SK-MEL-5 (cell line): ENCODE data around the gene OR1N1. TPM values are rescaled to one million over a fixed set of nuclear protein-coding genes. Genes with fewer than 3 reads are reported as not detected.
"Not testable (repeated sequence)": the region's sequence is repeated elsewhere in the genome, so short reads cannot be mapped to it uniquely, and the experiment has no call there.

Source experiments
- DNase-seq: peaks from one replicate; pipeline ENCODE4 v3.0.0-alpha.2; 2016; ENCODE audit warnings: low read depth, low spot score
- in situ Hi-C: cut with HindIII; loops from 2 replicates; pipeline ENCODE4 v1.10.0; 2016; ENCODE audit warnings: low sequenced_read_pairs, high pct_unique_total_duplicates, low pct_unique_long_range_greater_than_20kb
- polyA plus RNA-seq, 2 experiments: library from polyadenylated mRNA; depleted of rRNA; stranded (reverse); fragments of >200 nt; gene quantifications; 2 replicates each; pipeline ENCODE4 v1.2.3, GENCODE V29; 2015
- total RNA-seq: library from RNA; depleted of rRNA; stranded (reverse); fragments of >200 nt; shearing (Covaris generic); gene quantifications from 2 replicates; pipeline ENCODE4 v1.2.3, GENCODE V29; 2014; rRNA removed

OR1N1 gene, protein sequence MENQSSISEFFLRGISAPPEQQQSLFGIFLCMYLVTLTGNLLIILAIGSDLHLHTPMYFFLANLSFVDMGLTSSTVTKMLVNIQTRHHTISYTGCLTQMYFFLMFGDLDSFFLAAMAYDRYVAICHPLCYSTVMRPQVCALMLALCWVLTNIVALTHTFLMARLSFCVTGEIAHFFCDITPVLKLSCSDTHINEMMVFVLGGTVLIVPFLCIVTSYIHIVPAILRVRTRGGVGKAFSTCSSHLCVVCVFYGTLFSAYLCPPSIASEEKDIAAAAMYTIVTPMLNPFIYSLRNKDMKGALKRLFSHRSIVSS
- total RNA-seq: not detected in 2 replicates
- polyA plus RNA-seq (2015; cell fraction: cytosol; rRNA removed): not detected in 2 replicates
- polyA plus RNA-seq (2015; cell fraction: nucleus; rRNA removed): not detected in 2 replicates

- no peak for DNase-seq
- in situ Hi-C loops: no loop called here
Measured at GRCh38 chr9:122527193-122527592, at the start of gene OR1N1. OR1N1 (minus strand) TSS chr9:122527293; CDS start chr9:122527293, 0 bp downstream.

DNA sequence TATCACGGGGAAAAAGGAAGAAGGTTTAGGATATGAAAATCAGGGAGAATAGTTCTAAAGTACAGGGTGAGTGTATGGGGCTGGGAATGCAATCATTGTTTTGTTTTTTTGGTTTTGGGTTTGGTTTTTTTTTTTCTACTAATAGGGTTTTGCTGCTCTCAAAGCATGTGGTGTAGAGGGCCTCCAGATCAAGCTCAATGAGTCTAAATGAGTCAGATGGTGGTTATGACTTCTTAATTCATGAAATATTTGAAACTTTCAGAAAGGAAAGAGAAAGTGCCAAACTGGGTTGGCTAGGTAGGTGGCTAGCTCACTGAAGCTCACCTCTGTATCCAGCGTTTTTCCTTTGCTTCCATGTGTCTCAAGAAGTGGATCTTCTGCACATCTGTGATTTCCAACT lies 45.4 kb upstream of the OR1N1 start:
- DNase-seq: no peak
- in situ Hi-C loops: no loop called here

DNA sequence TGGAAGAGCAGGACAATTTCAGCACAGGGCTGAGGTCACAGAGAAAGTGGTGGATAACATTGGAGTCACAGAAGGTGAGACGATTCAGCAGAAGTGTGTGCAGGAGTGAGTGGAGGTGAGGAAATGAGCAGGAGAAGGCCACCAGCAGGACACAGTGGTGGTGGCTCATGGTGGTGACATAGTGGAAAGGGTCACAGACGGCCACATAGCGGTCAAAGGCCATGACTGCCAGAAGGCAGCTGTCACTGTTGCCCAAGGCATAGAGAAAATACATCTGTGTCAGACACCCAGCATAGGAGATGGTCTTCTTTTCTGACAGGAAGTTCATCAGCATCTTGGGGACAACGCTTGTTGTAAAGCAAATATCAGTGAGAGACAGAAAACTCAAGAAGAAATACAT lies 40.8 kb upstream of the OR1N1 start:
- in situ Hi-C loops: no loop called here
- DNase-seq: no peak

GRCh38 chr9:122562134-122562760 lies 35.2 kb upstream of the OR1N1 start:
- DNase-seq: no peak
- in situ Hi-C loops: no loop called here

- in situ Hi-C loops: no loop called here
- no peak for DNase-seq
Measured at GRCh38 chr9:122561446-122561845, 34.4 kb upstream of the OR1N1 start.

GRCh38 chr9:122552812-122553211 lies 25.7 kb upstream of the OR1N1 start, which contains the start of gene OR1N2:
OR1N2 (plus strand) TSS chr9:122553112; CDS start chr9:122553212, 100 bp downstream.
- in situ Hi-C loops: no loop called here
- DNase-seq: no peak

DNA sequence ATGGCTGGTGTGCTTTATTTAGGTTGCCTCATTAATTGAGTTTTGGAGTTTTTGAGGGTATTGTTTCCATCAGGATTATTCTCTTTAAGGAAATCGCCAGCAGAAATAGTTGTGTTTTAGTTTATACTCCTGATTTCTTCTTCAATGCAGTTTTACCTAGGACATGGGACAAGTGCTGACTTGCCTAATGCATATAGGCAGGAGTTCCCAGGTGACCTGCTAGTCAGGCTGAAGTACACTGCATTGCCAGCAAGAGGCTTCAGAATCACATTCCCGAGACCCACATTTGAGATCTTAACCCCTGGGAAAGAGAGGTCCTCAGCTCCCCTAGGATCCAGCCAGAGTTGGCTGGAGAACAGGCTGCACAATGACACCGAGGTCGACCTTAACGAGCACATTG lies 24.3 kb upstream of the OR1N1 start:
- no peak for DNase-seq
- in situ Hi-C loops: no loop called here

DNA sequence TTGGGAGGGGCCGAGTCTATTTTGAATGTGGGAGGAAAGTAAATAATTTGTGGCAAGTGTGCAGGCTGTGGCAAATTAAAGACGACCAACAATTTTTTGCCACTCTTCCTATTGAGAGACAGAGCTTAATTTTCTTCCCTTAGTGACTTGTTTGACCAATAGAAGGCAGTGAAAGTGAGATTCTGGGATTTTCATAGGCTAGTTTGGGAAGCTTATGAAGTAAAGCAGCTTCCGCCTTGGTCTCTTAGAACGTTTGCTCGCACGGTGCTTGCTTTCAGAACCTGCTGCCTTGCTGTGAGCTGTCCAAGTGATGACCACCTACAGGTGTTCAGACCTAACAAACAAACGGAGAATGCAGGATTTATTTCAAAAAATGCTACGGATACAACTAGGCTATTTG lies 19.1 kb upstream of the OR1N1 start:
- in situ Hi-C loops: no loop called here
- DNase-seq: peak; percentile 48

- DNase-seq: no peak
- in situ Hi-C loops: no loop called here
Measured at GRCh38 chr9:122538757-122539156, 11.7 kb upstream of the OR1N1 start.

DNA sequence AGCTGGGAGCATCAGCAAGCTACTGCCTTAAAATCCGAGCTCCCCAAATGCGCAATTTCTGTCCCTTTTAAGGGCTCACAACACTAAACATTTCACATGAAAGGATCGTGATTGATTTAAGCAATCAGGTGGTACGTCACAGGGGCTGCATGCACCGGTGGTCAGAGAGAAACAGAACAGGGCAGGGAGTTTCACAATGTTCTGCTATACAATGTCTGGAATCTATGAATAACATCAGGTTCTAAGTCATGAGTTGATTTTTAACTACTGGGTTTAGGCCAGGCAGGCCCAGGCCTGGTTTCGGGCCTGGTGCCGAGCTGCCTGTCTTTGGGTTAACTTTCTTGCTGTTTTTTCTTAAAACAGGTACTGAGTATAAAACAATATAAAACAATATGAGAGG lies 10.0 kb upstream of the OR1N1 start:
- DNase-seq, in situ Hi-C loops: not testable (repeated sequence)

DNA sequence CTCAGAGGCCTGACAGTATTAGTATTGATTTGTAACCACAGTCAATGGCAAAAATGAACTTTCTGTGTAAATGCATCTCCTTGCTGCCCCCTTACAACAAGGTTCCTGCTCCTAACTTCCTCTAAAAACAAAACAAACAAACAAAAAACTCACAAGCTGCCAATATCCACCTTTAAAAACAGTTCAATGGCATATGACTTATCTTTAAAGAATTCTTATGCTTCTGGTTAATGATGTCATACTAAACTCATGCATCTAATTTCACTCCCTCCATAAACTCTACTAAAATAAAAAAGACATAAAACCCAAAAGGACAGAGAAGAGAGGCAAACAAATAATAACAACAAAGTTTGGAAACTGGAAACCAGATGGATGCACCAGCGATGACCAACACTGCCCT lies 9.0 kb upstream of the OR1N1 start:
- no peak for DNase-seq
- in situ Hi-C loops: no loop called here

DNA sequence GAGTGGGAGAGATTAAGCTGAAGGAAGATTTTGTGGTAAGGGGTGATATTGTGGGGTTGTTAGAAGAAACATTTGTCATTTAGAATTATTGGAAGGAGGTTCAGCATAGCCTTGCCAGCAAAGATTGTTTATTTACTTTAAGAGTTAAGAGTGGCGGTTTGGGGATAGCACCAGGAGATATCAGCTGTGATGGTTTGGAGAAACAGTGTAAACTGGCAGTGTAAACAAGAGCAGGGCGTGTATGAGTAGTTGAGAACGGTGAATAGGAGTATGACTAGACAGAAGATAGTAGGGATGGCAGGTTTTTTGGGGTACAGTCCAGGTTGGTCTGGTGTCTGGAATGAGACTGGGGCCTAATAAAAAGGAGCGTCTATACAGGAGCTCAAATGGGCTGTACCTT lies 4.1 kb upstream of the OR1N1 start:
- in situ Hi-C loops, DNase-seq: not testable (repeated sequence)

DNA sequence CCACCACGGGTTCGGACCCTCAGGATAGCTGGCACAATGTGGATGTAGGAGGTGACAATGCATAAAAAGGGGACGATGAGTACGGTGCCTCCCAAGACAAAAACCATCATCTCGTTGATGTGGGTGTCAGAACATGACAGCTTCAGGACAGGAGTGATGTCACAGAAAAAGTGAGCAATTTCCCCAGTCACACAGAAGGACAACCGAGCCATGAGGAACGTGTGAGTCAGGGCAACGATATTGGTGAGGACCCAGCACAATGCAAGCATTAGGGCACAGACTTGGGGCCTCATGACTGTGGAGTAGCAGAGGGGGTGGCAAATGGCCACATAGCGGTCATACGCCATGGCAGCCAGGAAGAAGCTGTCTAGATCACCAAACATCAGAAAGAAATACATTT lies 491 bp downstream of the OR1N1 start:
- in situ Hi-C loops: no loop called here
- DNase-seq: no peak

GRCh38 chr9:122519376-122519775 lies 7.7 kb downstream of the OR1N1 start:
- in situ Hi-C loops: no loop called here
- no peak for DNase-seq

GRCh38 chr9:122518841-122519240 lies 8.3 kb downstream of the OR1N1 start, which contains the start of gene OR1J4:
OR1J4 (plus strand) TSS chr9:122519141; CDS start chr9:122519141, 0 bp downstream.
- DNase-seq: no peak
- in situ Hi-C loops: no loop called here

GRCh38 chr9:122518226-122518625 lies 8.9 kb downstream of the OR1N1 start:
- in situ Hi-C loops: no loop called here

DNA sequence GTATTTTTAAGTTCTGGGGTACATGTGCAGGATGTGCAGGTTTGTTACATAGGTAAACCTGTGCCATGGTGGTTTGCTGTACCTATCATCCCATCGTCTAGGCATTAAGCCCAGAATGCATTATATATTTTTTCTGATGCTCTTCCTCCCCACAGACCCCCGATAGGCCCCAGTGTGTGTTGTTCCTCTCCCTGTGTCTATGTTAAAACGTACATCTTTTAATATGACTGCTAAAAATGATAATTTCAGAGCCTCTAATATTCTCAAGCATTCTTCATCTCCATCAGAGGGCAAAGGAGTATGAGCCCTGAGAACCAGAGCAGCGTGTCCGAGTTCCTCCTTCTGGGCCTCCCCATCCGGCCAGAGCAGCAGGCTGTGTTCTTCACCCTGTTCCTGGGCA lies 16.6 kb downstream of the OR1N1 start, which contains the start of gene OR1J2:
Gene OR1J2, plus strand, starts transcription at position 301 of the 400 bp plus-strand sequence. Its CDS starts 0 bp downstream, at position 301.
- DNase-seq: no peak
- in situ Hi-C loops: no loop called here

More at GRCh38 chr9:122518226-122518625, 8.9 kb downstream of the OR1N1 start:
- DNase-seq: no peak

DNA sequence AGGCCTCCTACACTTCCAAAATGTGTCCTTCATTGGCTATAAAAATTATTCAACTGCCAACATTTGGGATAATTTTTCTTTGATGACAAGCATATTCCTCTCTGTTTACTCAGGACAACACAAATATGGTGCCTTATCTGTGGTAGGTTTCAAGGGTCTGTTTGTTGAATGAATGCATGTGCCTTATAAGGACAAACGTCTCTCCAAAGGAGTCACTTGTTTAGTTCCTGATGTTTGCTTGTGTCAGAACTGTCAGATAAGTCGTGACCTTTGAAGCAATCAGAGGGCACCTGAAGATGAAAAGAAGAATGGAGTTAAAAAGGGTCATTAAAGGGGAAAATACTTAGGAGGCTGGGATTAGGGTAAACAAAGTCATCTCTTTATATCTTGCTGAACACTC lies 20.1 kb downstream of the OR1N1 start:
- in situ Hi-C loops: no loop called here
- no peak for DNase-seq

DNA sequence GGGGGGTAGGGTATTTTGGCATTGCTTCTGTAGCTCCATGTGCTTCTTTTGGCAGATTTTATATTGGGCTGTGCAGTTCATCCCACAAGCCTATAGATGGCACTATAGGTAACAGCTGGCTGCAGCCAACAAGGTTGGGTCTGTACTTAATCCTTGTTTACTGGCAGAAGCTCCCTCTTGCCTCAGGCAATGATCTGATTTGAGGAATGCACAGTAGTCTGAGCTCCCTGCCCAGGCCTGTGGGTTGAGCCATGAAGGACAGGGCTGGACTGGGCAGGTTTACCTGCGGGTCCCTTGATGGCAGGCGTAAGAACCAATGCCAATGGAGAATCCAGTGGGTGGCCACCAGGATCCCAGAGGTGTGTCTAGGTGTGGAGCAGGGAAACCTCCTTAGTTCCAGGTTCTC lies 28.2 kb downstream of the OR1N1 start:
- DNase-seq: peak; percentile 89
- in situ Hi-C loops: no loop called here
